Fibroblast of lung (primary cell): ENCODE data around the gene LRMDA. TPM values are rescaled to one million over a fixed set of nuclear protein-coding genes. Genes with fewer than 3 reads are reported as not detected.
"Not testable (repeated sequence)": the region's sequence is repeated elsewhere in the genome, so short reads cannot be mapped to it uniquely, and the experiment has no call there.

Experiments
- DNase-seq, 2 donors: peaks; one replicate each; pipeline versions ENCODE4 v3.0.0 to v3.0.0-alpha.2; 2010; ENCODE audit warnings: low read depth in 2 of 2
- H2AFZ ChIP-seq: 2 replicates; pipeline ENCODE4 v1.5.1; 2012; ENCODE audit warnings: low read length, control low read depth, inconsistent platforms
- H3K27ac ChIP-seq: 2 replicates; pipeline ENCODE4 v1.5.1; 2011; ENCODE audit warnings: low read length, control low read depth; ENCODE audit not compliant: insufficient read depth
- H3K27me3 ChIP-seq: 2 replicates; pipeline ENCODE4 v1.5.1; 2011; ENCODE audit warnings: mild to moderate bottlenecking, low read length; ENCODE audit not compliant: control insufficient read depth, insufficient read depth
- H3K36me3 ChIP-seq: 2 replicates; pipeline ENCODE4 v1.5.1; 2011; ENCODE audit warnings: low read length; ENCODE audit not compliant: control insufficient read depth, insufficient read depth
- H3K4me1 ChIP-seq: 2 replicates; pipeline ENCODE4 v1.5.1; 2011; ENCODE audit warnings: low read length; ENCODE audit not compliant: control insufficient read depth, insufficient read depth; ENCODE audit errors: extremely low read depth
- H3K4me2 ChIP-seq: 2 replicates; pipeline ENCODE4 v1.5.1; 2011; ENCODE audit warnings: low read length, control low read depth; ENCODE audit not compliant: insufficient read depth; ENCODE audit errors: extremely low read depth
- H3K4me3 ChIP-seq, 4 experiments: fragments of 200-600 bp in 1 of 4; sonication (generic) in 1 of 4; replicated peaks in 1 of 4; 2 replicates each; pipeline ENCODE4 v1.5.1; 2011 to 2016; ENCODE audit warnings: low read length in 4 of 4, low read depth in 3 of 4, mild to moderate bottlenecking in 3 of 4, control low read depth in 2 of 4, inconsistent platforms in 1 of 4, mixed read lengths in 1 of 4; ENCODE audit not compliant: insufficient read depth in 1 of 4; ENCODE audit errors: control extremely low read depth in 1 of 4
- H3K79me2 ChIP-seq: 2 replicates; pipeline ENCODE4 v1.5.1; 2012; ENCODE audit warnings: mild to moderate bottlenecking, low read length, inconsistent platforms; ENCODE audit not compliant: control insufficient read depth, insufficient read depth
- H3K9ac ChIP-seq: 2 replicates; pipeline ENCODE4 v1.5.1; 2011; ENCODE audit warnings: mild to moderate bottlenecking, low read length, control low read depth; ENCODE audit not compliant: insufficient read depth
- H3K9me3 ChIP-seq: 2 replicates; pipeline ENCODE4 v1.5.1; 2012; ENCODE audit warnings: low read depth, low read length; ENCODE audit not compliant: control insufficient read depth, insufficient read depth
- H4K20me1 ChIP-seq: 2 replicates; pipeline ENCODE4 v1.5.1; 2011; ENCODE audit warnings: low read length; ENCODE audit not compliant: control insufficient read depth, insufficient read depth; ENCODE audit errors: extremely low read depth
- CTCF ChIP-seq, 2 donors: IDR thresholded peaks in 1 of 2; conservative IDR thresholded peaks in 1 of 2; 1 replicate in 1 of 2; 2 replicates in 1 of 2; pipeline ENCODE4 v1.5.1; 2011 to 2012; ENCODE audit warnings: low read length in 2 of 2, control low read depth in 1 of 2, inconsistent platforms in 1 of 2, low read depth in 1 of 2, mild to moderate bottlenecking in 1 of 2
- EZH2 ChIP-seq: IDR thresholded peaks from 2 replicates; pipeline ENCODE4 v1.5.1; 2012; ENCODE audit warnings: low read length, control low read depth, mild to moderate bottlenecking; ENCODE audit errors: missing control alignments
- polyA plus RNA-seq, 2 donors: library from polyadenylated mRNA; depleted of rRNA in 1 of 2; stranded (reverse) in 1 of 2; unstranded in 1 of 2; fragments of >200 nt; gene quantifications; 2 replicates each; pipeline ENCODE4 v1.2.1, GENCODE V29; 2011 to 2012; ENCODE audit warnings: missing spikeins in 1 of 2
- total RNA-seq: library from RNA; depleted of rRNA; stranded (reverse); fragments of >200 nt; gene quantifications from 2 replicates; pipeline ENCODE4 v1.2.1, GENCODE V29; 2014

The LRMDA gene
- total and polyA plus RNA-seq, 2 donors (not counting 1 experiment from before 2014, with no cell fraction given) = 1.7 to 2.0 TPM

GRCh38 chr10:75766106-75766505 lies 334.7 kb downstream of the LRMDA start:
- Histone ChIP-seq H2AFZ (no peak overlapping the region), H3K9me3 (no peaks in the 10 kb centered on the region), H3K9ac (no peak overlapping the region), H3K4me3 (no peak overlapping the region), H3K4me1 (peaks cover 5% of the 10 kb centered on the region), H4K20me1 (no peaks in the 10 kb centered on the region), H3K4me2 (no peak overlapping the region), H3K27me3 (peaks cover 2% of the 10 kb centered on the region), H3K27ac (no peak overlapping the region), H3K36me3 (no peaks in the 10 kb centered on the region), H3K79me2 (no peaks in the 10 kb centered on the region)
- no peak for DNase-seq
- no peak for TF ChIP-seq EZH2
- no peak for TF ChIP-seq CTCF (conservative IDR thresholded peaks at IDR 0.05 in 1 of 2, IDR thresholded peaks at IDR 0.05 in 1 of 2; ENCODE audit: low read depth in 1 of 2, low read length in 2 of 2)

GRCh38 chr10:75766752-75767151 lies 335.3 kb downstream of the LRMDA start:
- not testable (repeated sequence) for H3K79me2 ChIP-seq, H3K27ac ChIP-seq, H3K36me3 ChIP-seq

GRCh38 chr10:75770626-75771081 lies 339.2 kb downstream of the LRMDA start:
- H3K9me3 ChIP-seq = no peaks in the 10 kb centered on the region
- H4K20me1 ChIP-seq = no peaks in the 10 kb centered on the region
- no peaks in the 10 kb centered on the region for H3K36me3 ChIP-seq
- no peak overlapping the region for H2AFZ ChIP-seq
- no peak overlapping the region for H3K4me2 ChIP-seq
- no peak overlapping the region for H3K9ac ChIP-seq
- peaks cover 2% of the 10 kb centered on the region for H3K27me3 ChIP-seq
- TF ChIP-seq EZH2 = no peak
- no peak for TF ChIP-seq CTCF (conservative IDR thresholded peaks at IDR 0.05 in 1 of 2, IDR thresholded peaks at IDR 0.05 in 1 of 2; ENCODE audit: low read depth in 1 of 2, low read length in 2 of 2)
- H3K79me2 ChIP-seq = no peaks in the 10 kb centered on the region
- H3K4me3 ChIP-seq = no peak overlapping the region
- peaks cover 20% of the 10 kb centered on the region for H3K4me1 ChIP-seq
- no peak overlapping the region for H3K27ac ChIP-seq
- peak; percentile 6 to 58 for DNase-seq

More at GRCh38 chr10:75766752-75767151, 335.3 kb downstream of the LRMDA start:
- not testable (repeated sequence) for H3K4me3 ChIP-seq, H3K9ac ChIP-seq, DNase-seq, H3K4me2 ChIP-seq, H3K4me1 ChIP-seq, H3K27me3 ChIP-seq, H3K9me3 ChIP-seq, H2AFZ ChIP-seq, H4K20me1 ChIP-seq
